ENCODE measurements around the gene KLHL6. TPM values are rescaled to one million over a fixed set of nuclear protein-coding genes. Genes with fewer than 3 reads are reported as not detected.

Gene KLHL6
- under 0.01 TPM in 1 of 2 replicates, not detected in the other for total RNA-seq

DNA sequence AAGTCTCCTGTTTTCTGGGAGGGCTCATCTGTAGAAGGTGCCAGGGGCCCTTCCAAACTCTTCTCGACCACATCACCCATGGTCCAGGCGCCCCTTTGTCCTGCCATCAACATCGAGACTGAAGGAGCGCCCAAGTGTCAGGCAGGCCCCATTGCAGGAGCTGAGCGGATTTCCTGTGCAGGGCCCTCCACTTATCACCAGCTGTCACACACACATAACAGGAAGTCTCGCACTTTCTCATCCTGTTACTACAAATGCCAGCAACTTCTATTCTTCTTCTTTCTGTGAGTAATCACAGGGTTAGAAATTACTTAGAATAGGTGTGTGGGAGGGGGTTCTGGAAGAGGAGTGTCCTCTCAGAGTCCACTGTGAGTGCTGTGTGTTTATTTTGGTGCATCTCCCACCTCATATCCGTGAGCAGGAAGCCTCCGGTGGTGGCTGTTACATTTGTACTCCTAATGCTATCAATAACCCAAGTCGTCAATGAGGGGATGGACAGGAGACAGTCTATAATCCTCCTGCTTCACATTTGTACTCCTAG, at the start of gene KLHL6:
Gene KLHL6 (minus strand): TSS at position 166 of the 541 bp plus-strand sequence. CDS start 53 bp downstream, at position 113.

Other genes with a start within 250 kb of the KLHL6 start
- 0.09 and 0.32 TPM in 2 replicates for gene MCF2L2, start 127.1 kb downstream of the KLHL6 start, total RNA-seq
- gene KLHL24, start 79.9 kb upstream of the KLHL6 start, total RNA-seq: 80.1 and 147 TPM in 2 replicates
- 15.4 and 17.9 TPM in 2 replicates for gene YEATS2, start 142.1 kb upstream of the KLHL6 start, total RNA-seq

Measured in bronchial smooth muscle cell (primary cell).